Thyroid gland (tissue), 4 donors: ENCODE results near the gene MANBA. TPM values are rescaled to one million over a fixed set of nuclear protein-coding genes. Genes with fewer than 3 reads are reported as not detected.

ENCODE experiments used
- DNase-seq, 2 donors: peaks; one replicate each; pipeline ENCODE4 v3.0.0-alpha.2; 2019
- H3K27ac ChIP-seq, 3 donors: fragments of 200-600 bp; sonication (generic); 1 replicate in 2 of 3; 2 replicates in 1 of 3; pipeline ENCODE4 v1.5.1; 2016 to 2019; ENCODE audit warnings: mild to moderate bottlenecking in 1 of 3, moderate library complexity in 1 of 3
- H3K27me3 ChIP-seq: fragments of 200-600 bp; sonication (generic); one replicate; pipeline ENCODE4 v1.5.1; 2019
- H3K36me3 ChIP-seq, 2 donors: fragments of 200-600 bp; sonication (generic); one replicate each; pipeline ENCODE4 v1.5.1; 2016 to 2019
- H3K4me1 ChIP-seq, 2 donors: fragments of 200-600 bp; sonication (generic); one replicate each; pipeline ENCODE4 v1.5.1; 2017 to 2019
- H3K4me3 ChIP-seq, 3 donors: fragments of 200-600 bp; sonication (generic); replicated peaks in 1 of 3; 1 replicate in 2 of 3; 2 replicates in 1 of 3; pipeline ENCODE4 v1.5.1; 2016; ENCODE audit warnings: mild to moderate bottlenecking in 1 of 3
- H3K9me3 ChIP-seq: fragments of 200-600 bp; sonication (generic); one replicate; pipeline ENCODE4 v1.5.1; 2017
- CTCF ChIP-seq, 6 experiments: fragments of 200-600 bp in 3 of 6; fragments of 450-650 bp in 3 of 6; sonication (generic) in 3 of 6; IDR thresholded peaks; one replicate each; pipeline ENCODE4 v1.5.1; 2016 to 2019; ENCODE audit warnings: antibody characterized with exemption in 6 of 6, mild to moderate bottlenecking in 2 of 6, inconsistent platforms in 1 of 6, moderate library complexity in 1 of 6
- POLR2A ChIP-seq, 2 donors: fragments of 450-650 bp; IDR thresholded peaks; one replicate each; pipeline ENCODE4 v1.6.1; 2017; ENCODE audit warnings: antibody characterized with exemption in 2 of 2, mild to moderate bottlenecking in 2 of 2, moderate library complexity in 1 of 2
- WGBS, 2 donors: methylation state at CpG; one replicate each; pipeline ENCODE4 v1.1.5; 2017; 5-methylcytosine and 5-hydroxymethylcytosine counted together
- intact Hi-C: fragments of 100-400 bp; cut with DNase I; formaldehyde crosslinking; loops from one replicate; pipeline ENCODE4 v1.15.1; 2023
- total RNA-seq, 4 donors: library from RNA; depleted of rRNA; stranded (reverse); fragments of >200 nt; gene quantifications; one replicate each; pipeline ENCODE4 v1.2.3, GENCODE V29; 2016

Gene MANBA
- total RNA-seq, 4 donors from 2014 or later = 41.3 to 53.4 (median 45.5) TPM

GRCh38 chr4:102799816-102800215 lies 39.0 kb upstream of the MANBA start:
- no peaks in the 10 kb centered on the region for H3K27me3 ChIP-seq
- intact Hi-C loops = no loop called here
- WGBS, 2 donors = 76 to 77% methylated on average over 2 of the region's 2 CpGs

GRCh38 chr4:102794999-102795398 lies 34.2 kb upstream of the MANBA start:
- Histone ChIP-seq H3K4me3 (no peak overlapping the region), H3K4me1 (no peaks in the 10 kb centered on the region), H3K36me3 (peaks cover 11 to 24% of the 10 kb centered on the region in 2 donors), H3K27me3 (no peaks in the 10 kb centered on the region), H3K27ac (no peak overlapping the region), H3K9me3 (no peaks in the 10 kb centered on the region)
- no peak for DNase-seq
- 96 to 98% methylated on average over 2 of the region's 2 CpGs for WGBS, 2 donors
- no peak for TF ChIP-seq POLR2A (IDR thresholded peaks at IDR 0.05)
- no peak for TF ChIP-seq CTCF (IDR thresholded peaks at IDR 0.05)
- intact Hi-C loops = no loop called here

More at GRCh38 chr4:102799816-102800215, 39.0 kb upstream of the MANBA start:
- Histone ChIP-seq H3K4me1 (no peaks in the 10 kb centered on the region), H3K36me3 (peaks cover 21 to 48% of the 10 kb centered on the region in 2 donors), H3K27ac (no peak overlapping the region), H3K4me3 (no peak overlapping the region), H3K9me3 (no peaks in the 10 kb centered on the region)
- no peak for DNase-seq
- TF ChIP-seq CTCF (IDR thresholded peaks at IDR 0.05) = no peak
- no peak for TF ChIP-seq POLR2A (IDR thresholded peaks at IDR 0.05)

GRCh38 chr4:102792361-102792936 lies 31.7 kb upstream of the MANBA start:
- WGBS, 2 donors = 67% methylated on average over 2 of the region's 2 CpGs
- no peak for DNase-seq
- peaks cover 4 to 10% of the 10 kb centered on the region in 2 donors for H3K36me3 ChIP-seq
- no peaks in the 10 kb centered on the region for H3K27me3 ChIP-seq
- no peaks in the 10 kb centered on the region for H3K4me1 ChIP-seq
- no peak overlapping the region for H3K4me3 ChIP-seq
- H3K27ac ChIP-seq = no peak overlapping the region
- no peaks in the 10 kb centered on the region for H3K9me3 ChIP-seq
- TF ChIP-seq CTCF (IDR thresholded peaks at IDR 0.05) (no peak), POLR2A (IDR thresholded peaks at IDR 0.05) (no peak)
- intact Hi-C loops = no loop called here

GRCh38 chr4:102791318-102791835 lies 30.6 kb upstream of the MANBA start:
- Histone ChIP-seq H3K27ac (no peak overlapping the region), H3K4me3 (no peak overlapping the region), H3K9me3 (no peaks in the 10 kb centered on the region), H3K4me1 (no peaks in the 10 kb centered on the region), H3K27me3 (no peaks in the 10 kb centered on the region), H3K36me3 (peaks cover 4 to 10% of the 10 kb centered on the region in 2 donors)
- TF ChIP-seq CTCF (IDR thresholded peaks at IDR 0.05) (no peak), POLR2A (IDR thresholded peaks at IDR 0.05) (no peak)
- intact Hi-C loops = no loop called here
- 83 to 84% methylated on average over 7 of the region's 7 CpGs for WGBS, 2 donors
- DNase-seq = no peak

- TF ChIP-seq POLR2A (IDR thresholded peaks at IDR 0.05) = no peak
- no peak for TF ChIP-seq CTCF (IDR thresholded peaks at IDR 0.05)
- Histone ChIP-seq H3K4me1 (no peaks in the 10 kb centered on the region), H3K27me3 (no peaks in the 10 kb centered on the region), H3K9me3 (no peaks in the 10 kb centered on the region), H3K4me3 (no peak overlapping the region), H3K27ac (no peak overlapping the region), H3K36me3 (no peaks in the 10 kb centered on the region)
- intact Hi-C loops = no loop called here
- DNase-seq = no peak
- 85 to 91% methylated on average over 3 of the region's 3 CpGs for WGBS, 2 donors
These were observed 28.5 kb upstream of the MANBA start for GRCh38 chr4:102789317-102789717.
